Measurements from ENCODE around the gene PKD1.
"Not testable (repeated sequence)": the region's sequence is repeated elsewhere in the genome, so short reads cannot be mapped to it uniquely, and the experiment has no call there.

PKD1 gene

GRCh38 chr16:2122934-2123683 lies 12.6 kb downstream of the PKD1 start:
- not testable (repeated sequence) for DNase-seq

GRCh38 chr16:2122429-2122828 lies 13.3 kb downstream of the PKD1 start:
- no peak for DNase-seq

DNA sequence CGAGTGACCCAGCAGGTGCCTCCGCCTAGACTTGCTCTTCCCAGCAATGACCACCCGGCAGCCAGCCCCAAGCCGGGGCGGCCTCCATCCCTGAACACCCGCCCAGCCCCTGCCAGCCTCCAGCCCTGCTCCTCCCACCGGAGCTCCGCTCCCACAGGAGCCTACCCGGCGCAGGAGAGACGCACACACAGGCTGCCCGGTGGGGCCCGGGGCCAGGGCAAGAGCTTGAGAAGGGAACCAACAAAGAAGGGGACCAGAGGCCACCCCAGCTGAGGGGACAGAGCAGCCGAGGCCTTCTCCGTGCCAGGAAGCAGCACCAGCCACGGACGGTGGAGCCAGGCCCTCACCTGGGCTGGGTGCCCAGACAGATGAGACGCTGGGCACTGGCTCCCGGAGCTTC lies 13.8 kb downstream of the PKD1 start:
- no peak for DNase-seq

- DNase-seq: not testable (repeated sequence)
Measured at GRCh38 chr16:2121325-2121724, 14.4 kb downstream of the PKD1 start.

GRCh38 chr16:2117960-2118722 lies 17.6 kb downstream of the PKD1 start:
- DNase-seq: not testable (repeated sequence)

GRCh38 chr16:2117341-2117740 lies 18.4 kb downstream of the PKD1 start:
- DNase-seq: not testable (repeated sequence)

DNA sequence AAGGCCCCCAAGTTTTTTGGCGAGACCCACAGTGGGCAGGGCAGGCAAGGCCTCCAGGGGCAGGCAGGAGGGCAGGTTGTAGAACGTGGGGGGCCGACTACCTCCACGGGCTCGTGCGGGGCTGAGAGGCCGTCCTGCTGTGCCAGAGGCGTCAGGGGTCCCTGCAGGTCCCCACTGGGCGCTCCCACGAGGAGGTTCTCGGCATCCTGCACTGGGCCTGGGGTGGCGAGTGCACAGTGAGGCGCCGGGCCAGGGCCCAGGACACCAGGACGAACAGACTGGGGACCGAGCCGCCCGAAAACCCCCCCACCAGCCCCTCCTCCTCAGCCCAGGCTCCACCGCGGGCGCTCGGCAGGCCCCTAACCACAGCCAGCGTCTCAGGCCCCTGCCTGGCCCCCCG lies 19.3 kb downstream of the PKD1 start:
- DNase-seq: not testable (repeated sequence)

DNA sequence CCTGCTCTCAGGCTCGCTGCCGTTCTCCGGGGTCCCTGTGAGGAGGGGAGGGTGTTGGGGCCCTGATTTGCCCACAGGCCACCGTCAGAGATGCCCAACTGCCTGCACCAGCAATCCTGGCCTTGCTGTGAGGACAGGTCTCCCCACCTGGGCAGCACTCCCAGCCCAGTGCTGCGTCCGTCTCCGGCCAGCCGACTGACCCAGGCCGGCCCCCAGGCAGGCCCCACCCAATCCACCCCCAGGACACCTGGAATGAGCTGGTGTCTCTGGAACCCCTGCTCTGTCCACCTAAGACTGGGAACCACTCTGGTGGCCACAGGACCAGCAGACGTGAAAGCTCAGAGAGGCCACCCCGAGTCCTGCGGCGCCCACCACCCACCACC lies 20.1 kb downstream of the PKD1 start:
- no peak for DNase-seq

GRCh38 chr16:2114885-2115590 lies 20.7 kb downstream of the PKD1 start:
- DNase-seq: not testable (repeated sequence)

DNA sequence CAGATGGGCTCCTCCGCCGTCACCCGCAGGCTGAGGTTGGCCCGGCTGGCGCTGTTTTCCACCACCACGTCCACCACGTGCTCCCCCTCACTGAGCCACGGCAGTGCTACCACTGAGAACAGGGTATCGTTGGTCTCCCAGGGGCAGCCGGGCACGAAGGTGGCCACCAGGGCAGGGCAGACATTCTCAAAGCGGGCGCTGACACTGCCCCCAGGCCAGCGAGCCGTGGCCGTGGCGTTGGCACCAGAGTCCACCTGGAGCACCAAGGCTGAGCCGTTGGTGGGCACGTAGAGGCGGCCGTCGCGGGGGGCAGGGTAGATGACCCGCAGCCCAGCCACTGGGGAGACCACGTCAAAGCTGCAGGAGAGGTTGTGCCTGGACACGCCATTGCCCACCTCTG lies 21.5 kb downstream of the PKD1 start:
- DNase-seq: not testable (repeated sequence)

- DNase-seq: not testable (repeated sequence)
Measured at GRCh38 chr16:2112539-2113106, 23.1 kb downstream of the PKD1 start.

GRCh38 chr16:2111412-2112335 lies 24.0 kb downstream of the PKD1 start:
- DNase-seq: not testable (repeated sequence)

- not testable (repeated sequence) for DNase-seq
Measured at GRCh38 chr16:2111009-2111353, 24.7 kb downstream of the PKD1 start.

GRCh38 chr16:2110332-2111008 lies 25.2 kb downstream of the PKD1 start:
- DNase-seq: not testable (repeated sequence)

GRCh38 chr16:2109872-2110271 lies 25.8 kb downstream of the PKD1 start:
- not testable (repeated sequence) for DNase-seq

DNA sequence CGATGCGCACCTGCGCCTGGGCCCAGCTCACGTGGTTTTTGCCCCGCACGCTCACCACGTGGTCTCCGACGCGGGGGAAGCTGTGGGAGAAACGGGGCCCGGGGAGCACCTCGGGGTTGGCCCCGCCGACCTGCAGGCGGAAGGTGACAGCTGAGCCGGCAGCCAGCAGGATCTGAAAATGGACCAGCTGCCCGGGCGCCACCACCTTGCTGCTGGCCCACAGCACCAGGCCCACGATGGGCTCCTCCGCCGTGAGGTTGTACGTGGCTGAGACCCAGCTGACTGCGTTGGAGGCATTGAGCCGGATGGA lies 26.5 kb downstream of the PKD1 start:
- not testable (repeated sequence) for DNase-seq

DNA sequence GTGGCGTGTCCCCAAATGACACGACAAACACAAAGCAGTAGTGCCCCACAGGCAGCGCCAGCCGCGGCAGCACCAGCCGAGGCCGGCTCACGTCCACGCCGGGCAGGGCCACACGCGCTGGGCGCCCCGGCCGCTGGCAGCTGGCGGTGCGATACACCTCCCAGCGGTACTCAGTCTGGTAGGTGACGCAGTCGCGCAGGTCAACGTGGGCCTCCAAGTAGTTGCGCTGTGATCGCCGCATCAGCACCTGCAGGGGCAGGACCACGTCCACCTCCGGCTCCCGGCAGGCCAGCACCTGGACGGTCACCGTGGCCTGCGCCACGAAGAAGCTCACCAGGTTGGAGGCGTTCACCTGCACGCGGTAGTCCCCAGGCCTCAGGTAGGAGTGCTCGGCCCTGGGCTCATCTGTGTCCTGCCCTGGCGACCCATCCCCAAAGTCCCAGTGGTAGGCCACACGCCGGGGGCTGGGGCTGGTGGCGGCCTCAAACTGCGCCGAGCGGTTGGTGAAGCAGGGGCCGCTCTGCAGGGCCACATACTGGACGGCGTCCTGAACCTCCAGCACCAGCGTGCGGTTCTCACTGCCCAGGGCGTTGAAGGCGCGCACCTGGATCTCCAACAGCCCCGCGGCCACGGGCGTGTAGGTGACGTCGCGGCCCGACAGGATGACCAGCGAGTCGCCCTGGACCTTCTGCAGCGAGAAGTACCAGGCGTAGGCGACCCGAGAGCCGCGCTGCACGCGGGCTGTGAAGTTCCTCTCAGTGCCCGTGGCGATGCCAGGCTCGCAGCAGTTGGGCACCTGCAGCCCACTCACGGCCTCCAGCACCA lies 27.0 kb downstream of the PKD1 start:
- DNase-seq: not testable (repeated sequence)

GRCh38 chr16:2107791-2108125 lies 27.9 kb downstream of the PKD1 start:
- DNase-seq: not testable (repeated sequence)

DNA sequence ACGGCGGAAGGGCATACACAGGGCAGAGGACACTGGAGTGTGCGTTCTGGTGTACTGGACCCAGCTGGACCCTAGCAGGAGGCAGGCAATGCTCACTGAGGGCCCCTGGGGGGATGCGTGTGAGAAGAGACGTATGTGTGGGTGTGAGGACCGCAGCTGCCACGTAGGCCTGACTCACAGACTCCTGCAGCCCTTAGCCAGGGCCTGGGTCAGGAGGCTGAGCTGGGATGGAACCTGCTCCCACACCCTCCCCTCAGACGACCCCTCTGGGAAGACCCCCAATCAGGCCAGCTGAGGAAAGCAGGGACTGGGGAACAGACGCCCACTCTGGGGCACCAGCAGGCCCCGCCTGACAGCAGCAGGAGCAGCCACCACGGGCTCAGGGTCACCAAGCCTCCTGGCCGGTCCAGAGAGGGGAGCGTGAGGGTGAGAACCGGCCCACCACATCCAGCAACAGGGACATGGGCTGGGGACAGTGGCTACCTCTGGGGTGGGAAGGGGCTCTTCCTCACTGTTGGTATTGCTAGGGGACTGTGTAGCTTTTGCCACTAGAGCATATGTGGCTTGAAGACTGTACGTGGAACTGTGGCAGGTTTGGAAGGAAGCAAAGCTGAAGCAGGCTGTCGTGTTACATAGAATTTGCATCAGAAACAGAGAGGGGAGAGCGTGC lies 28.4 kb downstream of the PKD1 start:
- DNase-seq: not testable (repeated sequence)

DNA sequence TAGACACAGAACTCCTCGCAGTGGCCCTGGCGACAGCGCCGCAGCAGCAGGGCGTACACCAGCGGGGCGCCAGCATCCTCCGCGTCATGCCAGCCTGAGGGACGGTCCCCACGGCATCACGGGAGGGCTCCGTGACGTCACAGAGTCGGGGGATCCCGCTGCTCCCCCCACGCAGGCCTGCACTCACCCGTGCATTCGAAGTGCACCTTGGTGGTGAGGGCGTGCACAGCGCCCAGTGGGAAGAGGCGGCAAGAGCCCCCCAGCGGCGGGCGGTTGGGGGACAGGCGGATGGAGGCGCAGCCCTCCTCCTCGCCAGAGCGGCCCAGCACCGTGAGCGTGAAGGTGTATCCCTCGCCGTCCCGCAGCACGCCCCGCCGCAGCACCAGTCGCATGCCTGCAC lies 29.5 kb downstream of the PKD1 start:
- DNase-seq: not testable (repeated sequence)
